ENCODE measurements around the gene ZFAND4.
A peak's percentile ranks its signal among the peaks of the same experiment; 100 is the strongest.
"Not testable (repeated sequence)": the region's sequence is repeated elsewhere in the genome, so short reads cannot be mapped to it uniquely, and the experiment has no call there.

ZFAND4 gene

DNA sequence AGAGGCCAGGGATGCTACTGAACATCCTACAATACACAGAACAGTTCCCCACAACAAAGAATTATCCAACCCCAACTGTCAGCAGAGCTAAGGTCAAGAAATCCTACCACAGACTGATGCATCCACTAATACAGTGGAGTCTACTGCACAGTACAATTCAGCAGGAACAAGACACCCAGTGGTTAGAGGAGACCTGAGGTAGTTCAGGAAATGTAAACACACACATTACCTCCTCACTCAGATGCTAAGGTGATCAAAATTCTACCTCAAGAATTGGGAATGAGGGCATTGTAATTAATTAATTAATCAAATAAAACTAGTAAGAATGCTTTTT is 91.4 kb downstream of the ZFAND4 start:
- DNase-seq (ENCODE audit: insufficient read length), result no peak
- TF ChIP-seq POLR2A (IDR thresholded peaks at IDR 0.05; ENCODE audit: low read depth, low read length) (no peak), POLR2AphosphoS5 (IDR thresholded peaks at IDR 0.05; ENCODE audit: low read depth, low read length) (no peak), TAF1 (IDR thresholded peaks at IDR 0.05; ENCODE audit: borderline replicate concordance, low read depth, low read length) (no peak)
- no peak for FAIRE-seq

DNA sequence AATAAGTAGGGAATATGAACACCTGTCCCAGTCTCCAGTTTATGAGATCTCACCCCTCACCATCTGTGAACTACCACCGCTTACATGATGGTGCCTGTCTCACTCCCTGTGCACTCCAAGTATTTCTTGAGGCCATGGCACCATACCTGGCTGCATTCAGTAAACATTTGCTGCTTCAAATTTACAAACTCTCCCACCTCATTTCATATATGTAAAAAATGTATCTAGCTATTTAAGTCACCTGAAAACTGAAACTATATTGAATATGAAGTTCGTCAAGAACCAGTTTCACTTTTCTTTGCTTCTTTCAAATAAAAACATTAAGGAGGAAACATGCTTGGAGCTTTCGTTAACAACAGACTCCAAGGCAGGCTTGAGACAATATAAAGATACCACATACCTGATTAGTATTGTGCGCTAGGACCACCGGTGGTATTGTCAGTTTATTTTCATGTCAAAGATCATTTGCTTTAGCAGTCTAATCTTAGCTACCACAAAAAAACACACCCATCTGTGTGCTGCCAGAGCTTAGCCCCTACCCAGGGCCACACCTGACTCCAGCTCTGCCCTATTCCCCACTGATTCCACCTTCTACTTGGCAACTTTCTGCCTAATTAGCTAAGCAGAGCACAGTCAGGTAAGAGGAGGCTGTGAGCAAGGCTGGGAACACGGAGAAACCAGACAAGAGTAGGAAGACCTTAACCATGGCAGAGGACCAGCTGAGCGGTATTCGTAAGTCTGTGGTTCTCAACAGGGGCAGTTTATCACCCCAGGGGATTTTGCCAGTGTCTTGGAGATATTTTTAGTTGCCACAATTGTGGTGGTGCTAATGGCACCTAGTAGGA is 92.0 kb downstream of the ZFAND4 start:
- DNase-seq (ENCODE audit: insufficient read length), result no peak
- FAIRE-seq, result peak; percentile 87
- no peak for TF ChIP-seq POLR2AphosphoS5 (IDR thresholded peaks at IDR 0.05; ENCODE audit: low read depth, low read length)

DNA sequence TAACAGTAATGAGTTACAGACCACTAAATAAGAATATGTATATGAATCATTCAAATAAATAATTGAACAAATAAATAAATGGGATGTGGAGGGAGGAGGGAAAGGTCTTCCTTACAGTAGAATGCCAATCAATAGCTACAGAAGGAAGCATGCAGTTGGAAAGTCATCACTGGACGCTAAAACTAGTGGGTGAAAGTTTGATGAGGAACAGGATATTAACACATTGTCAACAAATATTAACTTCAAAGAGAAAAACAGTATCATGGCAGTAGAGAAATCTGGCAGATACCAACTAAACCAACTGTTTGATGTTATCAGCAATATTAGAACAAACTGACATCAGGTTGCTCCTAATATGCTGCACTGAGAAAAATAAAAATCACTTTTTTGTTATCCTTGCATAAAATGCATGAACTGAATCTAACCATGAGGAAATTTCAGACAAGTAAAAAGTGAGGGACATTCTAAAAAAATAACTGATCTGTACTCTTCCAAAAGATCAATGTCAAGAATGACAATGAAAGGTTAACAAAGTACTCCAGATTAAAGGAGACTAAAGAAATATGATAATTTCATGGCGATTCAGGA is 94.1 kb downstream of the ZFAND4 start:
- DNase-seq (ENCODE audit: insufficient read length) (no peak), FAIRE-seq (no peak)

DNA sequence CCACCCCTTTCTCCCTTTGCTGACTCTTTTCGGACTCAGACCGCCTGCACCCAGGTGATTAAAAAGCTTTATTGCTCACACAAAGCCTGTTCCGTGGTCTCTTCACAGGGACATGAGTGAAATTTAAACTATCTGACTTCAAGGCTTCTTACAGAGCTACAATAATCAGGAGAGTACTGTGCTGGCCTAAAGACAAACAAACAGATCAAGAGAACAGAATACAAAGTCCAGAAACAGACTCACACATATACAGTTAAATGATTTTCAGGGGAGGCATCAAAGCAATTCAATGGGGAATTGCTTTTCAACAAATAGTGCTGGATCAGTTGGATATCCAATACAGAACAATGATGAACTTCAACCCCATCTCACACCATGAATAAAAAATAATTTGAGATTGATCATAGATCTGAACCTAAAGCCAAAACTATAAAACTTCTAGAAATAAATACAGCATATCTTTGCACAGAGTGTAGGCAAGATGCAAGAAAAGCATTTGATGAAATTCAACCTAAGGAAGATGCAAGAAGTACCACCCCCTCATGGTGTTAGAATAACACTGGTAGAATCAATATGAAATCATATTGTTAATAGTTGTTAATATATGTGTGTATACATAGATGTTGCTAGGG is 96.5 kb downstream of the ZFAND4 start:
- TF ChIP-seq TAF1 (IDR thresholded peaks at IDR 0.05; ENCODE audit: borderline replicate concordance, low read depth, low read length) (no peak), POLR2A (IDR thresholded peaks at IDR 0.05; ENCODE audit: low read depth, low read length) (no peak), POLR2AphosphoS5 (IDR thresholded peaks at IDR 0.05; ENCODE audit: low read depth, low read length) (no peak)
- no peak for FAIRE-seq

More for the DNA sequence above, 94.1 kb downstream of the ZFAND4 start:
- TF ChIP-seq POLR2A (IDR thresholded peaks at IDR 0.05; ENCODE audit: low read depth, low read length), result no peak
- no peak for TF ChIP-seq TAF1 (IDR thresholded peaks at IDR 0.05; ENCODE audit: borderline replicate concordance, low read depth, low read length)
- no peak for TF ChIP-seq POLR2AphosphoS5 (IDR thresholded peaks at IDR 0.05; ENCODE audit: low read depth, low read length)

DNA sequence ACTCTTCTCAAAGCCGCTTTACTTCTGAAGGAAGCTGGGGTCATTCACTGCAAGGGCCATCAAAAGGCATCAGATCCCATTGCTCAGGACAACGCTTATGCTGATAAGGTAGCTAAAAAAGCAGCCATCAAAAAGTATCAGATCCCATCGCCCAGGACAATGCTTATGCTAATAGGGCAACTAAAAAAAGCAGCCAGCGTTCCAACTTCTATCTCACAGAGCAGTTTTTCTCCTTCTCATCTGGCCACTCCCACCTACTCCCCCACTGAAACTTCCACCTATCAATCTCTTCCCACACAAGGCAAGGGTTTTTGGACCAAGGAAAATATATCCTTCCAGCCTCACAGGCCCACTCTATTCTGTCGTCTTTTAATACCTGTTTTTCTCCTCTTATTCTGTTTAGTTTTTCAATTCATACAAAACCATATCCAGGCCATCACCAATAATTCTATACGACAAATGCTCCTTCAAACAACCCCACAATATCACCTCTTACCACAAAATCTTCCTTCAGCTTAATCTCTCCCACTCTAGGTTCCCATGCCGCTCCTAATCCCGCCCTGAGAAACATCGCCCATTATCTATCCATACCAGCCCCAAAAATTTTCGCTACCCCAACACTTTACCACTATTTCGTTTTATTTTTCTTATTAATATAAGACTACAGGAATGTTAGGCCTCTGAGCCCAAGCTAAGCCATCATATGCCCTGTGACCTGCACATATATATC is 97.4 kb downstream of the ZFAND4 start:
- not testable (repeated sequence) for DNase-seq (ENCODE audit: insufficient read length); FAIRE-seq

More for the DNA sequence above, 96.5 kb downstream of the ZFAND4 start:
- no peak for DNase-seq (ENCODE audit: insufficient read length)

DNA sequence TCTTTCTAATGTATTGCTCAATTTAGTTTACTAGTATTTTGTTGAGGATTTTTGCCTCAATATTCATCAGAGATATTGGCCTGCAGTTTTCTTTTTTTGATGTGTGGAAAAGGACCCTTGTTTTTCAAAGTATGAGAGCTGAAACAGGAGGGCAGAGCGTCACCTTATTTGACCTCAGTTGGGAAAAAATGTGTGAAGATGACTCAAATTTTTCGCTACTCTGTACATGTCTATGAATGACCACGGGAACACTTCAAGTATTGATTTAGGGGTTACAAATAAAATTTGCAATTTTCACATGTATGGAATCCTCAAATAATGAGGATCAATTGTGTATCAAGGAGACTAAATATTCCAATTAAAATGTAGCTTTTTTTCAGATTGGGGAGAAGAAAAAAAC is 103.1 kb downstream of the ZFAND4 start:
- FAIRE-seq, result no peak

DNA sequence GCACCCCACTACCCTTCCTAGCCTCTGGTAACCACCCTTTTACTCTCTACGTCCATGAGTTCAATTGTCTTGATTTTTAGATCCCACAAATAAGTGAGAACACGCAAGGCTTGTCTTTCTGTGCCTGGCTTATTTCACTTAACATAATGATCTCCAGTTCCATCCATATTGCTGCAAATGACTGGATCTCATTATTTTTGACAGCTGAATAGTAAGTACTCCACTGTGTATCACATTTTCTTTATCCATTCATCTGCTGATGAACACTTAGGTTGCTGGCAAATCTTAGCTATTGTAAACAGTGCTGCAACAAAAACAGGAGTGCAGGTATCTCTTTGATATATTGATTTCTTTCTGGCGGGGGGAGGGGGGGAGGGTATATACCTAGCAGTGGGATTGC is 106.2 kb downstream of the ZFAND4 start:
- FAIRE-seq, result no peak
- no peak for DNase-seq (ENCODE audit: insufficient read length)
- TF ChIP-seq POLR2A (IDR thresholded peaks at IDR 0.05; ENCODE audit: low read depth, low read length) (no peak), POLR2AphosphoS5 (IDR thresholded peaks at IDR 0.05; ENCODE audit: low read depth, low read length) (no peak), TAF1 (IDR thresholded peaks at IDR 0.05; ENCODE audit: borderline replicate concordance, low read depth, low read length) (no peak)

More for the DNA sequence above, 103.1 kb downstream of the ZFAND4 start:
- DNase-seq (ENCODE audit: insufficient read length), result no peak
- no peak for TF ChIP-seq POLR2A (IDR thresholded peaks at IDR 0.05; ENCODE audit: low read depth, low read length)
- TF ChIP-seq TAF1 (IDR thresholded peaks at IDR 0.05; ENCODE audit: borderline replicate concordance, low read depth, low read length), result no peak
- no peak for TF ChIP-seq POLR2AphosphoS5 (IDR thresholded peaks at IDR 0.05; ENCODE audit: low read depth, low read length)

Data from GM12892 (cell line).